AG09319 (cell line): ENCODE data around the gene CRISPLD2.
A peak's percentile ranks its signal among the peaks of the same experiment; 100 is the strongest.

Experiments used
- DNase-seq: peaks from one replicate; pipeline ENCODE4 v3.0.0-alpha.2; 2010; ENCODE audit warnings: low read depth; ENCODE audit errors: extremely low read depth
- TF ChIP-seq, protein P1 (sequence below): IDR thresholded peaks from 2 replicates; pipeline ENCODE4 v1.5.1; 2011; ENCODE audit warnings: low read depth, mild to moderate bottlenecking, inconsistent platforms, low read length, moderate library complexity

CRISPLD2 gene

DNA sequence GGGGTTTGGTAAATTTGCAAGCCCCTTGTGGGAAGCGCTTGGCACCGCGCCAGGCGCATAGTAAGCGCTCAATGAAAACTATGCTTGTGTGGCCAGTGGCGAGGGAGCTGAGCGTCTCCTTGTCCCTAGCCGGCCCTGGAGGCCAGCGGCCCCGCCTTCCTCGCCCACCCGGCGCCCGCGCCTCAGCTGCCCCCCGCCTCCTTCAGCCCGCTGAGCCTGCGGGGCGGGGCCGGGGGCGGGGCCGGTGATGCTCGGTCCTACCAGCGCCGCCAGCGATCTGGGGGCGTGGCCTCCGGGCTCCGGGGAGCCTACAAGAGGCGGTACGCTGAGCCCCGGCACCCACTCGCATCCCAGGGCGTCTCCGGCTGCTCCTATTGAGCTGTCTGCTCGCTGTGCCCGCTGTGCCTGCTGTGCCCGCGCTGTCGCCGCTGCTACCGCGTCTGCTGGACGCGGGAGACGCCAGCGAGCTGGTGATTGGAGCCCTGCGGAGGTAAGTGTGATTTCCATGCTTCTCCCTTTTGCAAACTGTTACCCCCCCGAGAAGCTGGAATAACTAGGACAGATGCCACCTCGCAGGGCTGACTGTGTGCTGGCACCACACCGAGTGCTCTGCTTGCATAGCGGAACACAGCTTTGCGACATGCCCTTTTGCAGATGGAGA, at the start of gene CRISPLD2:
Gene CRISPLD2 (plus strand): TSS at position 342 of the 661 bp plus-strand sequence. CDS start 18,511 bp downstream, outside the sequence.
- TF ChIP-seq, protein P1, sequence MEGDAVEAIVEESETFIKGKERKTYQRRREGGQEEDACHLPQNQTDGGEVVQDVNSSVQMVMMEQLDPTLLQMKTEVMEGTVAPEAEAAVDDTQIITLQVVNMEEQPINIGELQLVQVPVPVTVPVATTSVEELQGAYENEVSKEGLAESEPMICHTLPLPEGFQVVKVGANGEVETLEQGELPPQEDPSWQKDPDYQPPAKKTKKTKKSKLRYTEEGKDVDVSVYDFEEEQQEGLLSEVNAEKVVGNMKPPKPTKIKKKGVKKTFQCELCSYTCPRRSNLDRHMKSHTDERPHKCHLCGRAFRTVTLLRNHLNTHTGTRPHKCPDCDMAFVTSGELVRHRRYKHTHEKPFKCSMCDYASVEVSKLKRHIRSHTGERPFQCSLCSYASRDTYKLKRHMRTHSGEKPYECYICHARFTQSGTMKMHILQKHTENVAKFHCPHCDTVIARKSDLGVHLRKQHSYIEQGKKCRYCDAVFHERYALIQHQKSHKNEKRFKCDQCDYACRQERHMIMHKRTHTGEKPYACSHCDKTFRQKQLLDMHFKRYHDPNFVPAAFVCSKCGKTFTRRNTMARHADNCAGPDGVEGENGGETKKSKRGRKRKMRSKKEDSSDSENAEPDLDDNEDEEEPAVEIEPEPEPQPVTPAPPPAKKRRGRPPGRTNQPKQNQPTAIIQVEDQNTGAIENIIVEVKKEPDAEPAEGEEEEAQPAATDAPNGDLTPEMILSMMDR = no peak
- peak; percentile 74 for DNase-seq

DNA sequence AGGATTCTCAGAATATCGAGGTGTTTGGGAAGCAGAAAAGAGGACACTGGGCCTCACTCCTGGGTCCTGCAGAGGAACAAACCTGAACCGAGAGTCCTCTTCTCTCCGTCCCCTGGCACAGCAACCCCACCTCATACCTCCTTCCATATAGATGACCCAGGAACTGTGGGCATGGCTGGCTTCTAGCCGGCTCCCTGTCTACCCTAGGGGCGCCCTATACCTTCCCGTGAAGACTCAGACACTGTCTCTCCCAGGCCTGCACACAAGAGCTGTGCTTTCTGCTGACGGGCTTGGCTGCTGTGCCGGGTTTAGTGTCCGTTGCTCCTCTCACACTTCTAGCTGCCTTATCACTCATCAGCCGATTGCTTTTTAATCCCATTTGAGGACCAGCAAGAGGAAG, 46.5 kb upstream of the CRISPLD2 start:
- no peak for DNase-seq

GRCh38 chr16:84774810-84775209, 45.0 kb upstream of the CRISPLD2 start:
- peak; percentile 43 for DNase-seq
- TF ChIP-seq, protein P1 = no peak

More for the DNA sequence above, 46.5 kb upstream of the CRISPLD2 start:
- TF ChIP-seq, protein P1 = no peak

DNA sequence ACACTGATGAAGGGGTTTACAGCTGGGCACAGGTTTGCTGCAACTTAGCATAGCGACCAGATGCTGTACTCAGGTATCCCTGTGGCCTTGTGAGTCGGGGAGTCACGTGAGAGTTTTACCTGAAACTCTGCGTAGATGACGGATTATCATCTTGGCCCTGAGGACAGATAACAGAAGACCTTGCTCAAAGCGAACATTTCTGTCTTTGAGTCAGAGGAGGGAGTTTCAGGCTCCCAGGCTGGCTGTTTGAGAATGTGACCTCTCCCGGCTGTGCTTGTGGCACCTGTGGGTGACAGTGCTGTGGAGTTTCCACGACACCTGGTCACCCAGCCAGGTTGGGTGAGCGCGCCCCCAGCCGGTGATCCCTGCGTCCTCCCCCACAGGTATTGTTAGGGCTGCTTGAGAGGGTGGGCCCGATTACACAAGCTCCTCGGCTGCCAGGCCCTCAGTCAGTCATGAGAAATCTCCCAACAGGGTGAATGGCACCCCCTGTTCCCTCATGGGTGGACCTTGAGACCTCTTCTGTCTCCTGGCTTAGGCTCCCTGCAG, 44.4 kb upstream of the CRISPLD2 start:
- TF ChIP-seq, protein P1 = no peak
- DNase-seq = no peak

GRCh38 chr16:84777435-84777834, 42.4 kb upstream of the CRISPLD2 start:
- TF ChIP-seq, protein P1 = no peak

GRCh38 chr16:84778720-84779119, 41.1 kb upstream of the CRISPLD2 start:
- DNase-seq = no peak

More at GRCh38 chr16:84777435-84777834, 42.4 kb upstream of the CRISPLD2 start:
- no peak for DNase-seq

GRCh38 chr16:84780063-84780462, 39.7 kb upstream of the CRISPLD2 start:
- TF ChIP-seq, protein P1 = no peak
- no peak for DNase-seq

More at GRCh38 chr16:84778720-84779119, 41.1 kb upstream of the CRISPLD2 start:
- TF ChIP-seq, protein P1 = no peak
